ENCODE results near the gene FYB1.

The FYB1 gene

DNA sequence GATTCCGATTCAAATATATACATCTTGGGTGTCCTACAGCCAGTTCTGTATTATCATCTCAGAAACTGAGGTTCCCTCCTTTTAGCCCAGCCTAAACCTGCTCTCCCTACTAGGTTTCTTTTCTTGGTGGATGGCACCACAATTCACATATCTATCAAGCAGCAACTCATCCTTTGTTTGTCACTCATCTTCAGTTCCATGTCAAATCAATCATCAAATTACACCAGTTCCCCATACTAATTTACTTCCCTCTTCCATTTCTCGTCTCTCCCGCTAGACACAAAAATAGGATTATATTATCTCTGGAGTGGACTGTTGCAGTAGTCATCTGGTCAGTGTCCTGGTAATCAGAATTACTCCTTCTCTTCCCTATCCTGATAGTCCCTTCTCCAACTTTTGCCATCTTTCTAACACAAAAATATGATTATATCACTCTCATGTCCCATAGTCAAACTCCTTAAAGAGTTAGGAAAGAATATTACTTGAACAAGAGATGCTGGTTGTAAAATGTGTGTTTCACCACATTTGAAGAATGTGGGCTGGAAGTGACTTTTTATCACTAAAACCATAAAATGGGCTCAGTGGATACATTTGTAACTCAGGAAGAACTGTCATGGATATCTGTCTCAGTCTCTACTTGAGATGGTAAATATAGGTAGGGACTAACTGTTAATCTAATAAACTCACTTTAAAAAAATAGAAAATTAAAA is 76.1 kb downstream of the FYB1 start:
- no peak overlapping the region for H3K4me3 ChIP-seq (replicated peaks; ENCODE audit: insufficient read depth, low read length)
- DNase-seq (ENCODE audit: low read depth in 1 of 2, low spot score in 1 of 2): no peak
- TF ChIP-seq GABPA (IDR thresholded peaks at IDR 0.05; ENCODE audit: low read depth) (no peak), POLR2AphosphoS5 (IDR thresholded peaks at IDR 0.05; ENCODE audit: low read depth) (no peak), SPI1 (IDR thresholded peaks at IDR 0.05; ENCODE audit: borderline replicate concordance, low read depth) (no peak)
- TF ChIP-seq, protein P1, sequence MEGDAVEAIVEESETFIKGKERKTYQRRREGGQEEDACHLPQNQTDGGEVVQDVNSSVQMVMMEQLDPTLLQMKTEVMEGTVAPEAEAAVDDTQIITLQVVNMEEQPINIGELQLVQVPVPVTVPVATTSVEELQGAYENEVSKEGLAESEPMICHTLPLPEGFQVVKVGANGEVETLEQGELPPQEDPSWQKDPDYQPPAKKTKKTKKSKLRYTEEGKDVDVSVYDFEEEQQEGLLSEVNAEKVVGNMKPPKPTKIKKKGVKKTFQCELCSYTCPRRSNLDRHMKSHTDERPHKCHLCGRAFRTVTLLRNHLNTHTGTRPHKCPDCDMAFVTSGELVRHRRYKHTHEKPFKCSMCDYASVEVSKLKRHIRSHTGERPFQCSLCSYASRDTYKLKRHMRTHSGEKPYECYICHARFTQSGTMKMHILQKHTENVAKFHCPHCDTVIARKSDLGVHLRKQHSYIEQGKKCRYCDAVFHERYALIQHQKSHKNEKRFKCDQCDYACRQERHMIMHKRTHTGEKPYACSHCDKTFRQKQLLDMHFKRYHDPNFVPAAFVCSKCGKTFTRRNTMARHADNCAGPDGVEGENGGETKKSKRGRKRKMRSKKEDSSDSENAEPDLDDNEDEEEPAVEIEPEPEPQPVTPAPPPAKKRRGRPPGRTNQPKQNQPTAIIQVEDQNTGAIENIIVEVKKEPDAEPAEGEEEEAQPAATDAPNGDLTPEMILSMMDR (IDR thresholded peaks at IDR 0.05; ENCODE audit: insufficient read depth, low read length): no peak
- TF ChIP-seq, protein P2, sequence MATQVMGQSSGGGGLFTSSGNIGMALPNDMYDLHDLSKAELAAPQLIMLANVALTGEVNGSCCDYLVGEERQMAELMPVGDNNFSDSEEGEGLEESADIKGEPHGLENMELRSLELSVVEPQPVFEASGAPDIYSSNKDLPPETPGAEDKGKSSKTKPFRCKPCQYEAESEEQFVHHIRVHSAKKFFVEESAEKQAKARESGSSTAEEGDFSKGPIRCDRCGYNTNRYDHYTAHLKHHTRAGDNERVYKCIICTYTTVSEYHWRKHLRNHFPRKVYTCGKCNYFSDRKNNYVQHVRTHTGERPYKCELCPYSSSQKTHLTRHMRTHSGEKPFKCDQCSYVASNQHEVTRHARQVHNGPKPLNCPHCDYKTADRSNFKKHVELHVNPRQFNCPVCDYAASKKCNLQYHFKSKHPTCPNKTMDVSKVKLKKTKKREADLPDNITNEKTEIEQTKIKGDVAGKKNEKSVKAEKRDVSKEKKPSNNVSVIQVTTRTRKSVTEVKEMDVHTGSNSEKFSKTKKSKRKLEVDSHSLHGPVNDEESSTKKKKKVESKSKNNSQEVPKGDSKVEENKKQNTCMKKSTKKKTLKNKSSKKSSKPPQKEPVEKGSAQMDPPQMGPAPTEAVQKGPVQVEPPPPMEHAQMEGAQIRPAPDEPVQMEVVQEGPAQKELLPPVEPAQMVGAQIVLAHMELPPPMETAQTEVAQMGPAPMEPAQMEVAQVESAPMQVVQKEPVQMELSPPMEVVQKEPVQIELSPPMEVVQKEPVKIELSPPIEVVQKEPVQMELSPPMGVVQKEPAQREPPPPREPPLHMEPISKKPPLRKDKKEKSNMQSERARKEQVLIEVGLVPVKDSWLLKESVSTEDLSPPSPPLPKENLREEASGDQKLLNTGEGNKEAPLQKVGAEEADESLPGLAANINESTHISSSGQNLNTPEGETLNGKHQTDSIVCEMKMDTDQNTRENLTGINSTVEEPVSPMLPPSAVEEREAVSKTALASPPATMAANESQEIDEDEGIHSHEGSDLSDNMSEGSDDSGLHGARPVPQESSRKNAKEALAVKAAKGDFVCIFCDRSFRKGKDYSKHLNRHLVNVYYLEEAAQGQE (IDR thresholded peaks at IDR 0.05; ENCODE audit: insufficient replicate concordance, low read depth): no peak

DNA sequence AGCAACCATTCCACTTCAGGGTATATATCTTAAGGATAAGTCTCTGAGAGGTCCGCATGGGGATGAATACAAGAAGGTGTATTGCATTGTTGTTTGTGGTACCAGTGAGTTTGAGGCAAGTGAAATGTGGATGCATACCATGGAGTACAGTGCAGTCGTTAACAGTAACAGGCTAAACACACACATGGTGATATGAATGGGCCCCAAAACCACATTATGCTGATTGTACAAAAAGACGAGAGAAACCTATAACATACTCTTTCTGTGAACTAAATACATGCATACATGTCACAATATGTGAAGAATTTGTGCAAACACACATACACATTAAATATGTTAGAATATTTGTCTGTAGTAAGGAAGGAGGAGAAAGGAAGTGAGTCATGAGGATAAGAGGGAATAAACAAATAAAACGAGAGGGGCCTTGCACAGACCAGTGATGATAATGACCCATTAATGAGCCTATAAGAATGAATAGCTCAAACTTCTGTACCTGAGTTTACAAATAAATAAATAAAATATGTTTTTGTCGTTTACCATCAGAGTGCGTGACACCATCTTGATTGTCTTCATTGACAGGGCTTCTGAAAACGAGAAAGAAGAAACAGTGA is 78.7 kb downstream of the FYB1 start:
- DNase-seq (ENCODE audit: low read depth in 1 of 2, low spot score in 1 of 2): no peak
- Histone ChIP-seq H3K4me3 (replicated peaks; ENCODE audit: insufficient read depth, low read length) (no peak overlapping the region), H3K27me3 (ENCODE audit: insufficient read depth, poor library complexity, severe bottlenecking) (no peaks in the 10 kb centered on the region), H3K27ac (replicated peaks) (no peak overlapping the region)
- TF ChIP-seq GABPA (IDR thresholded peaks at IDR 0.05; ENCODE audit: low read depth) (no peak), SPI1 (IDR thresholded peaks at IDR 0.05; ENCODE audit: borderline replicate concordance, low read depth) (no peak), POLR2AphosphoS5 (IDR thresholded peaks at IDR 0.05; ENCODE audit: low read depth) (no peak)
- TF ChIP-seq, protein P1 (IDR thresholded peaks at IDR 0.05; ENCODE audit: insufficient read depth, low read length): no peak
- TF ChIP-seq, protein P2 (IDR thresholded peaks at IDR 0.05; ENCODE audit: insufficient replicate concordance, low read depth): no peak

More for the DNA sequence above, 76.1 kb downstream of the FYB1 start:
- Histone ChIP-seq H3K27me3 (ENCODE audit: insufficient read depth, poor library complexity, severe bottlenecking) (no peaks in the 10 kb centered on the region), H3K27ac (replicated peaks) (no peak overlapping the region)

DNA sequence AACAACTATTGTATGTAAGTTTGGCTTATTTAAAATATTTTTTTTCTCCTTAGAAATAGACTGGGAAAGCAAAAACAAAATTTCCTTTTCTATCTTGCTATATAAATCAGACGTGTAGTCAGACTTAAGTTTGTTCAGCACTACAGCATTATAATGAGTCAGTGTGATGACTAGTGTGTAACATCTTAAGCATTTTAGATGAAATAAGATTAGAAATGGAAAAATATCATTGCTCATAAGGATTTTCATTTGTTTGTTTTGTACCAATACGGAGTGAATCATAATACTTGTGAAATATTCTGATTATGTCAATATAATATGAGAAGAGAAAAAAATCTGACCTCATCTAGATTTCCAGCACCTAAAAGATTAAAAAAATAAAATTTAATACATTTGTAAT is 80.5 kb downstream of the FYB1 start:
- TF ChIP-seq, protein P2 (IDR thresholded peaks at IDR 0.05; ENCODE audit: insufficient replicate concordance, low read depth): no peak
- TF ChIP-seq GABPA (IDR thresholded peaks at IDR 0.05; ENCODE audit: low read depth): no peak
- TF ChIP-seq, protein P1 (IDR thresholded peaks at IDR 0.05; ENCODE audit: insufficient read depth, low read length): no peak
- TF ChIP-seq SPI1 (IDR thresholded peaks at IDR 0.05; ENCODE audit: borderline replicate concordance, low read depth): no peak
- TF ChIP-seq POLR2AphosphoS5 (IDR thresholded peaks at IDR 0.05; ENCODE audit: low read depth): no peak
- no peak for DNase-seq (ENCODE audit: low read depth in 1 of 2, low spot score in 1 of 2)
- no peak overlapping the region for H3K27ac ChIP-seq (replicated peaks)
- no peak overlapping the region for H3K4me3 ChIP-seq (replicated peaks; ENCODE audit: insufficient read depth, low read length)
- no peaks in the 10 kb centered on the region for H3K27me3 ChIP-seq (ENCODE audit: insufficient read depth, poor library complexity, severe bottlenecking)

Measured in HL-60 (cell line).